ENCODE measurements around the gene GPR12.

DNA sequence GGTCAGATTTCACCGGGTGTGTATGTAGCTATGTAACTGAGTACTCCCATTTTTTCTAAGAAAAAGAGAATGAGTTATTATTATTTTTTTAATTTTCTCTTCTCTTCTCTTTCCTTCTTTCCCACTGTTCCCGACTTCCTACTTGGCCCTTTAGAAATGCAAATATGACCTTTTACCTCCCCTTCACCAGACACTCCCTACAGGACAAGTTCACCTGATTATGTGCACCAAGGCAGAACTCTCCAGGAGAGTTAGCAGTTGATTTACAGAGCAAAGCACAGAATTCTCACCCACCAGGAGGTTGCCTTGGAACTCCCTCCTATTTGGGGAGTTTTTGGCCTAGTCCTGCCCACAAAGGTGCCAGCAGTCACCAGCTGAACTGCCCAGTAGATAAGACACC is 49.5 kb upstream of the GPR12 start:
- TF ChIP-seq, protein P1, sequence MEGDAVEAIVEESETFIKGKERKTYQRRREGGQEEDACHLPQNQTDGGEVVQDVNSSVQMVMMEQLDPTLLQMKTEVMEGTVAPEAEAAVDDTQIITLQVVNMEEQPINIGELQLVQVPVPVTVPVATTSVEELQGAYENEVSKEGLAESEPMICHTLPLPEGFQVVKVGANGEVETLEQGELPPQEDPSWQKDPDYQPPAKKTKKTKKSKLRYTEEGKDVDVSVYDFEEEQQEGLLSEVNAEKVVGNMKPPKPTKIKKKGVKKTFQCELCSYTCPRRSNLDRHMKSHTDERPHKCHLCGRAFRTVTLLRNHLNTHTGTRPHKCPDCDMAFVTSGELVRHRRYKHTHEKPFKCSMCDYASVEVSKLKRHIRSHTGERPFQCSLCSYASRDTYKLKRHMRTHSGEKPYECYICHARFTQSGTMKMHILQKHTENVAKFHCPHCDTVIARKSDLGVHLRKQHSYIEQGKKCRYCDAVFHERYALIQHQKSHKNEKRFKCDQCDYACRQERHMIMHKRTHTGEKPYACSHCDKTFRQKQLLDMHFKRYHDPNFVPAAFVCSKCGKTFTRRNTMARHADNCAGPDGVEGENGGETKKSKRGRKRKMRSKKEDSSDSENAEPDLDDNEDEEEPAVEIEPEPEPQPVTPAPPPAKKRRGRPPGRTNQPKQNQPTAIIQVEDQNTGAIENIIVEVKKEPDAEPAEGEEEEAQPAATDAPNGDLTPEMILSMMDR (IDR thresholded peaks at IDR 0.05): no peak
- no peak for TF ChIP-seq POLR2A (IDR thresholded peaks at IDR 0.05)

All from lower leg skin (tissue), 3 donors.